Measurements from ENCODE around the gene FANCM.

DNA sequence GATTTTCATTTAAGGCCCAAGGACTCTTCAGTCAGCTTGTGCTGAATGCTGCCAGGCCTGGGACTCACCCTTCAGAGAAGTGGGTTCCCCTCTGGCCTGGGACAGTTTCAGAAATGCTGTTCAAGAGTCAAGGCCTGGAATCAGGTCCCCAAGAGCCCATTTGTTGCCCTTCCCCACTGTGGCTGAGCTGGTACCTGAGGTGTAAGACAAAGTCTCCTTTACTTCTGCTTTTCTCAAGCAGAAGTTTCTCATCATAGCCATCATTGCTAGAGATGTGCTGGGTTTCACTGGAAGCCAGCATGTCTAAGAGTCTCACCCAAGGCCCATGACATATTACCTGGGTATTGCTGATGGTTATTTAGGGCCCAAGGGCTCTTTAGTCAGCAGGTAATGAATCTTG lies 8.9 kb downstream of the FANCM start:
- TF ChIP-seq, protein P1, sequence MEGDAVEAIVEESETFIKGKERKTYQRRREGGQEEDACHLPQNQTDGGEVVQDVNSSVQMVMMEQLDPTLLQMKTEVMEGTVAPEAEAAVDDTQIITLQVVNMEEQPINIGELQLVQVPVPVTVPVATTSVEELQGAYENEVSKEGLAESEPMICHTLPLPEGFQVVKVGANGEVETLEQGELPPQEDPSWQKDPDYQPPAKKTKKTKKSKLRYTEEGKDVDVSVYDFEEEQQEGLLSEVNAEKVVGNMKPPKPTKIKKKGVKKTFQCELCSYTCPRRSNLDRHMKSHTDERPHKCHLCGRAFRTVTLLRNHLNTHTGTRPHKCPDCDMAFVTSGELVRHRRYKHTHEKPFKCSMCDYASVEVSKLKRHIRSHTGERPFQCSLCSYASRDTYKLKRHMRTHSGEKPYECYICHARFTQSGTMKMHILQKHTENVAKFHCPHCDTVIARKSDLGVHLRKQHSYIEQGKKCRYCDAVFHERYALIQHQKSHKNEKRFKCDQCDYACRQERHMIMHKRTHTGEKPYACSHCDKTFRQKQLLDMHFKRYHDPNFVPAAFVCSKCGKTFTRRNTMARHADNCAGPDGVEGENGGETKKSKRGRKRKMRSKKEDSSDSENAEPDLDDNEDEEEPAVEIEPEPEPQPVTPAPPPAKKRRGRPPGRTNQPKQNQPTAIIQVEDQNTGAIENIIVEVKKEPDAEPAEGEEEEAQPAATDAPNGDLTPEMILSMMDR (conservative IDR thresholded peaks at IDR 0.05 in 1 of 2, IDR thresholded peaks at IDR 0.05 in 1 of 2; ENCODE audit: extremely low read depth in 1 of 2, insufficient read depth in 1 of 2, low read depth in 1 of 2, low read length in 2 of 2) = no peak
- TF ChIP-seq EZH2 (IDR thresholded peaks at IDR 0.05; ENCODE audit: borderline replicate concordance, low read length) = no peak
